ENCODE measurements around the gene NUP50. TPM values are rescaled to one million over a fixed set of nuclear protein-coding genes. Genes with fewer than 3 reads are reported as not detected.

The NUP50 gene
- total RNA-seq, 1 donor from 2014 or later = 65.1 TPM

DNA sequence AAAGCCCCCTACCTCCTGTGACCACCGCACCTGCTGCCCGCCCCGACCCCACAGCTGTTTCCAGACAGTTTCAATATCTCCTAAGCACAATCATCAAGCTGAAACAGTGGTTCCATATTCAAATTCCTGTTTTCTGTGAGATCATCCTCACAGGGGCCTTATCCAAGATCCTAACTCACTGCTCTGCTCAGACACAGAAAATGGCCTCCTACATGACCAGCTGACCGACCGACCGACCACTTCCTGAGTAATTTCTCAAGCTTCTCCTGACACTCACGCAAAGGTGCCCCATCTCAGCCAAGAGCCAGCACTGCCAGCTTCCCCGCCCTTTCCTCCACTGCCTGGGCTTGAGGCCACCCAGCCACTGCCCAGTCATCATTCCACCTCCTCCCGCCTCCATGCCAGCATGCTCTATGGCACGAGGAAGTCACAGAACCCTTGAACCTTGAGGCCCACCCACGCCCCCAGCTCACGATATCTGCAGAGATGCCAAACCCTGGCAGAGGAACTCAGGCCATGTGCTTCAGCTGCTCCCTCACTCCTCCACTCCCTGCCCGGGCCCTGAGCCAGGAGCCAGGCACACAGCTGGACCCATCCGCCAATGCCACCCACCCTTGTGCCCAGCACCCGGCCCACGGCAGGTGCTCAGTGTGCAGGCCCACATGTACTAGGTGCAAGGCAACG is 62.9 kb downstream of the NUP50 start:
- Mint-ChIP-seq H3K4me3 (ENCODE audit: low read depth) (no peak overlapping the region), H3K27ac (peak overlapping the region; percentile 27), H3K36me3 (ENCODE audit: insufficient read depth) (no peaks in the 10 kb centered on the region), H3K9me3 (ENCODE audit: low read depth) (no peaks in the 10 kb centered on the region), H3K27me3 (no peaks in the 10 kb centered on the region), H3K4me1 (ENCODE audit: low read depth) (peaks cover 11% of the 10 kb centered on the region)
- DNase-seq (ENCODE audit: low spot score, unreplicated experiment) = no peak
- TF ChIP-seq, protein P1, sequence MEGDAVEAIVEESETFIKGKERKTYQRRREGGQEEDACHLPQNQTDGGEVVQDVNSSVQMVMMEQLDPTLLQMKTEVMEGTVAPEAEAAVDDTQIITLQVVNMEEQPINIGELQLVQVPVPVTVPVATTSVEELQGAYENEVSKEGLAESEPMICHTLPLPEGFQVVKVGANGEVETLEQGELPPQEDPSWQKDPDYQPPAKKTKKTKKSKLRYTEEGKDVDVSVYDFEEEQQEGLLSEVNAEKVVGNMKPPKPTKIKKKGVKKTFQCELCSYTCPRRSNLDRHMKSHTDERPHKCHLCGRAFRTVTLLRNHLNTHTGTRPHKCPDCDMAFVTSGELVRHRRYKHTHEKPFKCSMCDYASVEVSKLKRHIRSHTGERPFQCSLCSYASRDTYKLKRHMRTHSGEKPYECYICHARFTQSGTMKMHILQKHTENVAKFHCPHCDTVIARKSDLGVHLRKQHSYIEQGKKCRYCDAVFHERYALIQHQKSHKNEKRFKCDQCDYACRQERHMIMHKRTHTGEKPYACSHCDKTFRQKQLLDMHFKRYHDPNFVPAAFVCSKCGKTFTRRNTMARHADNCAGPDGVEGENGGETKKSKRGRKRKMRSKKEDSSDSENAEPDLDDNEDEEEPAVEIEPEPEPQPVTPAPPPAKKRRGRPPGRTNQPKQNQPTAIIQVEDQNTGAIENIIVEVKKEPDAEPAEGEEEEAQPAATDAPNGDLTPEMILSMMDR (IDR thresholded peaks at IDR 0.05; ENCODE audit: unreplicated experiment) = no peak

DNA sequence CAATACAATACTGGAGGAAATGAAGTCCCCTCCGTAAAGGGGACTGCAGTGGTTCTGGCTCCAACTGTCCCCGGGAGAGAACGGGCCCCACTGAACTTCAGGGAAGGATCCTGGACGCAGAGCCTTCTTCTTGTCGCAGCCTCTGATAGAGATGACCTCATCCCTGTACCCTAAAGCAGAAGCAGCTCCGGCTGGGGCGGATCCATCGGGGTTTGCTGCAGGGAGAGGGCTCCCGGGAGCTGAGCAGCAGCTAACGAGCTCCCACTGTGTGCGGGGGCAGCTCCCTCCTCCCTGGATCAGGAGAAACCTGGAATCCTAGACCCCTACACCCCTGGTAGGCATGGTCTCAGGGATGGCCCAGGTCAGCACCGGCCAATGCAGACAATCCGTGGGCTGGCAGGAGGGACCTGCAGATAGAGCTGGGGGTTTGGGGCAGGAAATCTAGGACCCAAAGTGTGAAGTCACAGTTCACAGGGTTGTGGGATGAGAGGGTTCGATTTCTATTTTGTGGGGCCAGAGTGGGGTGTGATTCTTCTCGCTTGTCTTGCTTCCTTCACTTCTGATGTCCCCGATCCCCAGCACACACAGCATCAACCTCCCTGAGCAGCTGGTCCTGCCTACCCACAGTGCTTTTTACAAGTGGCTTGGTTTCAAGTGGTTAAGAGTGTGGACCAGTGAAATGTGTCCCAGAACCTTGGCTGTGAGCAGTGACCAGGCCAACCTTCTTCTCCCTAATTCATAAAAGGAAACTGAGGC is 64.1 kb downstream of the NUP50 start:
- Mint-ChIP-seq H3K27ac (no peak overlapping the region), H3K9me3 (ENCODE audit: low read depth) (no peaks in the 10 kb centered on the region), H3K4me3 (ENCODE audit: low read depth) (no peak overlapping the region), H3K4me1 (ENCODE audit: low read depth) (peaks cover 8% of the 10 kb centered on the region), H3K36me3 (ENCODE audit: insufficient read depth) (no peaks in the 10 kb centered on the region), H3K27me3 (no peaks in the 10 kb centered on the region)
- DNase-seq (ENCODE audit: low spot score, unreplicated experiment) = no peak
- TF ChIP-seq, protein P1 (IDR thresholded peaks at IDR 0.05; ENCODE audit: unreplicated experiment) = no peak

DNA sequence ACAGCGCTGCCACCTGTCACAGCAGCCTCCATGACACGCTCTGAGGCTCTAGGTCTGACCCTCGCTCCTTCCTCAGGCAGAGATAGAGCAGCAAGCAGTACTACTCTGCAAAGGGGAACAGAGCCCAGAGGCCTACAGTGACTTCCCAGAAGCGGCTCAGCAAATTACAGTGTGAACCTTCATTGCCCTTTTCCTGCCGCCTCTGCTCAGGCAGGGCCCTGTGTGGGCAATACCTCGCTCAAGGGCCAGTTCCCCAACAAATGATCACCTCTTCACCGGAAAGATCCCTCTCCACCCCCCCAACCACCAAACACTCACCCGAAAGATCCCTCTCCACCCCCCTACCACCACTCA is 64.7 kb downstream of the NUP50 start:
- no peaks in the 10 kb centered on the region for H3K36me3 Mint-ChIP-seq (ENCODE audit: insufficient read depth)
- no peaks in the 10 kb centered on the region for H3K9me3 Mint-ChIP-seq (ENCODE audit: low read depth)
- TF ChIP-seq, protein P1 (IDR thresholded peaks at IDR 0.05; ENCODE audit: unreplicated experiment) = no peak
- no peak overlapping the region for H3K4me3 Mint-ChIP-seq (ENCODE audit: low read depth)
- peaks cover 8% of the 10 kb centered on the region for H3K4me1 Mint-ChIP-seq (ENCODE audit: low read depth)
- H3K27ac Mint-ChIP-seq = no peak overlapping the region
- DNase-seq (ENCODE audit: low spot score, unreplicated experiment) = no peak
- no peaks in the 10 kb centered on the region for H3K27me3 Mint-ChIP-seq

DNA sequence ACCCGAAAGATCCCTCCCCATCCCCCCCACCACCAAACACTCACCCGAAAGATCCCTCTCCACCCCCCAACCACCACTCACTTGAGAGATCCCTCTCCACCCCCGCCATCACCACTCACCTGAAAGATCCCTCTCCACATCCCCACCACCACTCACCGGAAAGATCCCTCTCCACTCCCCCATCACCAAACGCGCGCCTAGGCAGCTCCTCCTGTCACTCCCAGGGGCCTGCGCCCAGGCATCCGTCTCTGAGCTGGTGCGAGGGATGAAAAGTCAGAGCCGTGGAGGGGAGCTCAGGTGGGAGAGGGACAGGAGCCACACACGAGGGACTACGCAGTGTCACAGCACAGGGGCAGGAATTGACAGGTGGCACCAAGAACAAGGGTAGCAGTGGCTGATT is 65.5 kb downstream of the NUP50 start:
- Mint-ChIP-seq H3K9me3 (ENCODE audit: low read depth) (no peaks in the 10 kb centered on the region), H3K36me3 (ENCODE audit: insufficient read depth) (no peaks in the 10 kb centered on the region), H3K27ac (no peak overlapping the region), H3K27me3 (no peaks in the 10 kb centered on the region), H3K4me1 (ENCODE audit: low read depth) (peaks cover 8% of the 10 kb centered on the region), H3K4me3 (ENCODE audit: low read depth) (no peak overlapping the region)
- no peak for DNase-seq (ENCODE audit: low spot score, unreplicated experiment)
- TF ChIP-seq, protein P1 (IDR thresholded peaks at IDR 0.05; ENCODE audit: unreplicated experiment) = no peak

DNA sequence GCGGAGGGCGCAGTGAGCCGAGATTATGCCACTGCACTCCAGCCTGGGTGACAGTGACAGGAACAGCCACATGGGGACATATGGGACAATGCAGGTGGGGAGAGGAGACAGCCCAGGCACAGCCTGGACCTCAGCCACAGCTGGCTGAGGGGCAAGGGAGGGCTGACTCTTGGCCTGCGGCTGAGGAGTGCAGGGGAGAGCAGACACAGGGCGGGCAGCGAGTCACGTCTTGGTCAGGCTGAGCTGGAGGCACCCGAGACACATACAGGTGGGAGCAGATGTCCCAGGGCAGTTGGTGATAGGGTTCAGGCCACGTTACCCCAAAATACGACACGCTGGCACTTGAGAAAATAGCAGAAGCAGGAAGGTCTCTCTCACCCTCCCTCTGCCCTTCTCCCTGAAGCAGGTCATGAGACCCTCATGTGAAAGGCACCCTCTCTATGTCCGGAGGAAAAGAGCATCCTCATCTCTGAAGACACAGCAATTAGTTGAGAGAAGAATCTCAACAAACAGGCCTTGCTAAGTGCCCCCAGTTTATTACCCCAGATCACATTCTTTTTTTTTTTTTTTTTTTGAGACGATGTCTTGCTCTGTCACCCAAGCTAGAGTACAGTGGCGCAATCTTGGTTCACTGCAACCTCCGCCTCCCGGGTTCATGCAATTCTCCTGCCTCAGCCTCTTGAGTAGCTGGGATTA is 66.4 kb downstream of the NUP50 start:
- TF ChIP-seq, protein P1 (IDR thresholded peaks at IDR 0.05; ENCODE audit: unreplicated experiment) = no peak
- Mint-ChIP-seq H3K27ac (no peak overlapping the region), H3K4me1 (ENCODE audit: low read depth) (peaks cover 5% of the 10 kb centered on the region), H3K27me3 (no peaks in the 10 kb centered on the region), H3K36me3 (ENCODE audit: insufficient read depth) (no peaks in the 10 kb centered on the region), H3K9me3 (ENCODE audit: low read depth) (no peaks in the 10 kb centered on the region), H3K4me3 (ENCODE audit: low read depth) (no peak overlapping the region)
- DNase-seq (ENCODE audit: low spot score, unreplicated experiment) = no peak

All from progenitor cell of endocrine pancreas (in vitro differentiated cells).